GM19455 (cell line): ENCODE measurements around the gene ITPKC.
A peak's percentile ranks its signal among the peaks of the same experiment; 100 is the strongest.
"Not testable (repeated sequence)": the region's sequence is repeated elsewhere in the genome, so short reads cannot be mapped to it uniquely, and the experiment has no call there.

Source experiments
- ATAC-seq: cut with Tn5 transposase; IDR thresholded peaks from one replicate; pipeline ENCODE4 v1.9.1; 2021; ENCODE audit not compliant: unreplicated experiment

The ITPKC gene

GRCh38 chr19:40714441-40715299 is 2.2 kb upstream of the ITPKC start:
- ATAC-seq: peak; percentile 42

- ATAC-seq: no peak
These were observed 856 bp upstream of the ITPKC start for GRCh38 chr19:40716031-40716481.

GRCh38 chr19:40717325-40717879 is 490 bp downstream of the ITPKC start:
- ATAC-seq: peak; percentile 2

GRCh38 chr19:40717880-40718773 is 1.2 kb downstream of the ITPKC start:
- no peak for ATAC-seq

GRCh38 chr19:40718774-40719391 is 2.0 kb downstream of the ITPKC start:
- ATAC-seq: no peak

GRCh38 chr19:40719414-40719894 is 2.5 kb downstream of the ITPKC start:
- no peak for ATAC-seq

GRCh38 chr19:40721140-40721486 is 4.2 kb downstream of the ITPKC start:
- ATAC-seq: no peak

- no peak for ATAC-seq
These were observed 5.2 kb downstream of the ITPKC start for GRCh38 chr19:40721936-40722661.

- no peak for ATAC-seq
These were observed 6.8 kb downstream of the ITPKC start for GRCh38 chr19:40723661-40724254.

GRCh38 chr19:40724315-40724714 is 7.4 kb downstream of the ITPKC start:
- ATAC-seq: no peak

GRCh38 chr19:40724855-40725254 is 7.9 kb downstream of the ITPKC start:
- no peak for ATAC-seq

GRCh38 chr19:40726279-40726678 is 9.4 kb downstream of the ITPKC start:
- ATAC-seq: no peak

GRCh38 chr19:40730065-40730464 is 13.2 kb downstream of the ITPKC start:
- ATAC-seq: not testable (repeated sequence)

GRCh38 chr19:40732304-40732703 is 15.4 kb downstream of the ITPKC start:
- not testable (repeated sequence) for ATAC-seq

GRCh38 chr19:40733149-40733548 is 16.2 kb downstream of the ITPKC start:
- no peak for ATAC-seq

GRCh38 chr19:40735013-40735771 is 18.3 kb downstream of the ITPKC start:
- no peak for ATAC-seq

GRCh38 chr19:40736661-40737060 is 19.7 kb downstream of the ITPKC start:
- no peak for ATAC-seq

- ATAC-seq: no peak
These were observed 20.3 kb downstream of the ITPKC start for GRCh38 chr19:40737102-40737644.
